Liver (tissue), 2 donors: Measurements from ENCODE around the gene CTPS2.

Source experiments
- TF ChIP-seq, protein P1 (sequence below): fragments of 150-350 bp; IDR thresholded peaks from 2 replicates; pipeline ENCODE4 v1.5.1; 2017; ENCODE audit warnings: improper control_type of control experiment, low read depth, low read length; ENCODE audit not compliant: missing input control
- TF ChIP-seq, protein P2 (sequence below): IDR thresholded peaks from 2 replicates; pipeline ENCODE4 v1.6.1; 2016; ENCODE audit warnings: antibody characterized with exemption
- donor health status: healthy.

DNA sequence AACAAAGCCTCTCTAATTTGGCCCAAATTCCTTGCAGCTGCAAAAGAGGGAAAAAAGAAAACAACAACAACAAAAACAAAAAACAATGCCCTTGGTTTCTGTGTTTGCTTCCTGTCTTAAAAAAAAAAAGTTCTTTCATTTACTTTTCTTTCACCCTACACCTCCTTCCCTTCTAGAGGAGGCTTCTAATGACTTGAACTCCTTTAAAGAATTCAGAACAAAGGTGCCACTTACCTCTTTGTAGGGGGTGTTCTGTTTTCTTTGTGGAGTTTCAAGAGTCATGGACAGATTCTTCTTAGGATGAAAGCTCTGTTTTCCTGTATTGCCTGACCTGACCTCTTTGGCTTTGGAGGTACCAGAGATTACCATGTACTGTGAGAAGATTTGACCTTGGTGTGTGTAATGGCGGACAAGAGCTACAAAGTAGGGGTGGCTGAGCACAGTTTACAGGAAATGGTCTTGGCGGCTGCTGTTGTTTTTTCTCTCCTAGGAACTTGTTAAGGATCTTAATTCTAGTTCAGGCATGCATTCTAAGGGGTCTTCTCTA, 134.9 kb downstream of the CTPS2 start:
- TF ChIP-seq, protein P1, sequence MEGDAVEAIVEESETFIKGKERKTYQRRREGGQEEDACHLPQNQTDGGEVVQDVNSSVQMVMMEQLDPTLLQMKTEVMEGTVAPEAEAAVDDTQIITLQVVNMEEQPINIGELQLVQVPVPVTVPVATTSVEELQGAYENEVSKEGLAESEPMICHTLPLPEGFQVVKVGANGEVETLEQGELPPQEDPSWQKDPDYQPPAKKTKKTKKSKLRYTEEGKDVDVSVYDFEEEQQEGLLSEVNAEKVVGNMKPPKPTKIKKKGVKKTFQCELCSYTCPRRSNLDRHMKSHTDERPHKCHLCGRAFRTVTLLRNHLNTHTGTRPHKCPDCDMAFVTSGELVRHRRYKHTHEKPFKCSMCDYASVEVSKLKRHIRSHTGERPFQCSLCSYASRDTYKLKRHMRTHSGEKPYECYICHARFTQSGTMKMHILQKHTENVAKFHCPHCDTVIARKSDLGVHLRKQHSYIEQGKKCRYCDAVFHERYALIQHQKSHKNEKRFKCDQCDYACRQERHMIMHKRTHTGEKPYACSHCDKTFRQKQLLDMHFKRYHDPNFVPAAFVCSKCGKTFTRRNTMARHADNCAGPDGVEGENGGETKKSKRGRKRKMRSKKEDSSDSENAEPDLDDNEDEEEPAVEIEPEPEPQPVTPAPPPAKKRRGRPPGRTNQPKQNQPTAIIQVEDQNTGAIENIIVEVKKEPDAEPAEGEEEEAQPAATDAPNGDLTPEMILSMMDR = no peak
- TF ChIP-seq, protein P2, sequence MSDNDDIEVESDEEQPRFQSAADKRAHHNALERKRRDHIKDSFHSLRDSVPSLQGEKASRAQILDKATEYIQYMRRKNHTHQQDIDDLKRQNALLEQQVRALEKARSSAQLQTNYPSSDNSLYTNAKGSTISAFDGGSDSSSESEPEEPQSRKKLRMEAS = no peak
